ENCODE measurements around the gene ANKEF1. TPM values are rescaled to one million over a fixed set of nuclear protein-coding genes. Genes with fewer than 3 reads are reported as not detected.
A peak's percentile ranks its signal among the peaks of the same experiment; 100 is the strongest.

Gene ANKEF1
- 1 to 10 TPM; 1.2 to 6.0 (median 3.6) TPM for polyA plus RNA-seq (ENCODE audit: low read depth in 6 of 6)

DNA sequence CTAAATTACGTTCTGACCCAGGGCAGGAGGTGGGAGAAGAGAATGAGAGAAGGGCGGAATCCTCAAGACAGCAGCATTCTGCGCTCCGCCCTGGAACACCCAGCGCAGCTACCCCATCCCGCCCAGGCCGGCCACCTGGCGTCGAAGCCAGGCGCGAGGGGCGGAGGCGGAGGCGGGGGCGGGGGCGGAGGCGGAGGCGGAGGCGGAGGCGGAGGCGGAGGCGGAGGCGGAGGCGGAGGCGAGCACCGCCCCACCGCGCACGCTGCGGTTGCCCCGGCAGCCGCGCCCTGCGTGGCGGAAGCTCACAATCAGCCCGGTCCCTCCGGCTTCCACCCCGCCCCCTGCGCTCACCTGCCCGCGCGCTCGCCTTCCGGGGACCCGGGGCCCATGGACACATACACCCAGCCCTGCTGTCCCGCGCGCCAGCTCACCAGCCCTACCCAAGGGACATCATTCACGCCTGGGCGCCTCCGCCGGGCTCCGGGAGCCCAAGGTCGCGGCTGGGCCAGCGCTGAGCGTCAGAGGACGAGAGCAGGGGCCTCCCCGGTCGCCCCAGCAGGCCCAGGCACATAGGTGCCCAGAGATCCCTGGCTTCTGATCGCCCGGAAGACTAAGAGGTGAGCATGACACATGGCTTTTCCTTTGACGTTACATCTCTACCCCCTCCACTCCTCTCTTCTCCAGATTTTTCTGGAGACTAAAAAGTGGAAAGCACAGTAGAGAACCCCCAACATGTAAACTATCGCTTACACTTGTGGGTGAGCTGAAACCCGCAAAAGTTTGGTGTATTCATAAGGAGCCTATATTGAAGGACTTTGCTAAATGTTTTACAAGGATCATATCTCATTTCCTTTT, at the start of gene ANKEF1:
Gene ANKEF1 (plus strand): TSS at position 271 of the 855 bp plus-strand sequence. CDS start 3,315 bp downstream, outside the sequence.
- Mint-ChIP-seq H3K4me1 (peaks cover 4 to 16% (median 5%) of the 10 kb centered on the region in 3 donors), H3K4me3 (peak within 1 kb of the TSS; percentile 49 to 86 (median 82)), H3K27me3 (peaks cover 9 to 12% (median 10%) of the 10 kb centered on the region in 3 donors), H3K9me3 (peaks cover 0 to 3% (median 0%) of the 10 kb centered on the region in 7 donors), H3K27ac (peak within 1 kb of the TSS; percentile 22 to 86 (median 74)), H3K36me3 (no peaks in the 10 kb centered on the region)
- peak; percentile 96 to 97 for ATAC-seq (ENCODE audit: low read depth in 2 of 2)
- peak; percentile 80 for DNase-seq

DNA sequence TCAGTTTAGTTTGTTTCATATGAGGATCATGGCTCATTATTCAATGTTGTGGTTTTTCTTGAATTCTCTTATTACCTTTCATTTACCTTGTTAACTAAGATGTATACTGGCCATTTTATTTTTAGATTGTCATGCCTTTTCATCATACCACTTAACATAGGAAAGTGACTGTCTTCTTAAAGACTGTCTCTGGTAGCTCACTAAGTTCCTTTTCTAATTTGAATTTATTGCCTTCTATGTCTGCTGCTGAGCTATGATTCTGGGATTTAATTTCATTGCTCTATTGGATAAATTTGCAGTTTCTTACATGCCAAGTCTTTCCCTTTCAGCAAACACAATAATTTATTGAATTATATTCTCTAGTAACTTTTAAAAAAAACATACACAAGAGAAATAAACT, 49.5 kb upstream of the ANKEF1 start:
- Mint-ChIP-seq H3K4me1 (no peaks in the 10 kb centered on the region), H3K9me3 (peaks cover 0 to 4% (median 0%) of the 10 kb centered on the region in 7 donors)
- ATAC-seq (ENCODE audit: low read depth in 2 of 2) = no peak

DNA sequence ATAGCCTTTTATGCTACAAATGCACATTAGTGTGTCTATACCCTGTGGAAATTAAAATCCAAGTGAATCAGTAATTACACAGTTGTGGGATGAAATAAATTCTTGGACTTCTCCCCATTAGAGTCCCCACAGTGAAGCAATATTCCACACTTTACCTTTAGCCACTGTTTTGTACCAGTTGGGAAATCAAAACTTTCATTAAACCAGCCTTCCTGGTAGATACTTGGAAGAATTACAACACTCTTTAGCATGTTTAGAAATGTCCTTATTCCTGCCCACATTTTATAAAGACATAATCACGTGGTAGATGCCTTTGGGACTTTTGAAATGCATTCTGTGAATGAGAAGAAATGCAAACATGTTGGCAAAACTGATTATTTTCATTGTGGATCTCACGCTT, 49.0 kb upstream of the ANKEF1 start:
- no peaks in the 10 kb centered on the region for H3K4me1 Mint-ChIP-seq
- no peak for ATAC-seq (ENCODE audit: low read depth in 2 of 2)
- peaks cover 17 to 33% (median 21%) of the 10 kb centered on the region in 3 donors for H3K27me3 Mint-ChIP-seq
- DNase-seq = no peak
- H3K36me3 Mint-ChIP-seq = no peaks in the 10 kb centered on the region
- no peak overlapping the region for H3K27ac Mint-ChIP-seq
- H3K9me3 Mint-ChIP-seq = peaks cover 0 to 4% (median 0%) of the 10 kb centered on the region in 7 donors
- no peak overlapping the region for H3K4me3 Mint-ChIP-seq

More for the DNA sequence above, 49.5 kb upstream of the ANKEF1 start:
- no peak overlapping the region for H3K27ac Mint-ChIP-seq
- H3K27me3 Mint-ChIP-seq = peaks cover 17 to 33% (median 21%) of the 10 kb centered on the region in 3 donors
- H3K4me3 Mint-ChIP-seq = no peak overlapping the region
- H3K36me3 Mint-ChIP-seq = no peaks in the 10 kb centered on the region
- DNase-seq = no peak

DNA sequence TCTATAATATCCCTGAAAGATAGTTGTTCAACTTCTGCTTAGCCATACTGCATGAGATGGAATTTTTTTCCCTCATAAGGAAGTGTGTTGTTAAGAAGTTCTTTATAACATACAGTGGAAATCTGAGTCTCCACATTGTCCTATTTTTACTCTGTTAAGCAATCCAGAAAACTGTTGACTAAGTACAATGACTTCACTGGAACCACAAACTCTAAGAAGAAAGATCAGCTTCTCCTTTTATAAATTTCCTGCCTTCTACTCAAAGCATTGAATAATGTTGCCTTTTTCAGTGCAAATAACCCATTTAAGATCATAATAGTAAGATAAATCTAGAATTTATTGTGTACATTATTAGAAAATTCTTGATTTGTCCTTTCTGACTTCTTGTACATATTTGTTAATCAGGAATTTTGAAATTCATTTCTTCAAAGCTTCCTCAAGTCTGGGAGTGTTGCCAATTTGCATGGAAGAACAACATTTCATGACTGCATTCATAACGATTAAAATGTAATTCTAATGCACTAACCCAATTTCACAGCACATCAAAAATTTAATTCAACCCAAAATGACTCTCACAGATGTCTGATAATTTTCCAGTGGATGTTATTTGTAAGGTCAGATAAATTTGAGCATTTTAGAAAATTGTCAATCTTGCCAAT, 45.6 kb upstream of the ANKEF1 start:
- H3K9me3 Mint-ChIP-seq = peaks cover 0 to 6% (median 0%) of the 10 kb centered on the region in 7 donors

DNA sequence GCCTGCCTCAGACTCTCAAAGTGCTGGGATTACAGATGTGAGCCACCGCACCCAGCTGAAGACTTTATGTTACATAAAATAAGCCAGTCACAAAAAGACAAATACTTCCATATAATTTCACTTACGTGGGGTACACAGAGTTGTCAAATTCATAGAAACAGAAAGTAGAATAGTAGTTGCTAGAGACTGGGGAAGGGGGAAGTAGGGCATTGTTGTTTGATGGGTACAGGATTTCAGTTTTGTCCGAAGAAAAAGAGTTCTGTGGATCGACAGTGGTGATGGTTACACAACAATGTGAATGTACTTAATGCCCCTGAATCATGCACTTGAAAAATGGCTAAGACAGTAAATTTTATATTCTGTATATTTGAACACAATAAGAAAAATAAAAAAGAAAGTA, 41.6 kb upstream of the ANKEF1 start:
- H3K27ac Mint-ChIP-seq = no peak overlapping the region
- H3K9me3 Mint-ChIP-seq = peaks cover 0 to 15% (median 4%) of the 10 kb centered on the region in 7 donors
- H3K4me1 Mint-ChIP-seq = no peaks in the 10 kb centered on the region
- no peak overlapping the region for H3K4me3 Mint-ChIP-seq
- ATAC-seq (ENCODE audit: low read depth in 2 of 2) = no peak
- DNase-seq = no peak
- no peaks in the 10 kb centered on the region for H3K36me3 Mint-ChIP-seq
- peaks cover 10 to 19% (median 15%) of the 10 kb centered on the region in 3 donors for H3K27me3 Mint-ChIP-seq

More for the DNA sequence above, 45.6 kb upstream of the ANKEF1 start:
- H3K27ac Mint-ChIP-seq = no peak overlapping the region
- H3K27me3 Mint-ChIP-seq = peaks cover 17 to 33% (median 20%) of the 10 kb centered on the region in 3 donors
- H3K36me3 Mint-ChIP-seq = no peaks in the 10 kb centered on the region
- no peaks in the 10 kb centered on the region for H3K4me1 Mint-ChIP-seq
- no peak overlapping the region for H3K4me3 Mint-ChIP-seq
- ATAC-seq (ENCODE audit: low read depth in 2 of 2) = no peak
- DNase-seq = no peak

DNA sequence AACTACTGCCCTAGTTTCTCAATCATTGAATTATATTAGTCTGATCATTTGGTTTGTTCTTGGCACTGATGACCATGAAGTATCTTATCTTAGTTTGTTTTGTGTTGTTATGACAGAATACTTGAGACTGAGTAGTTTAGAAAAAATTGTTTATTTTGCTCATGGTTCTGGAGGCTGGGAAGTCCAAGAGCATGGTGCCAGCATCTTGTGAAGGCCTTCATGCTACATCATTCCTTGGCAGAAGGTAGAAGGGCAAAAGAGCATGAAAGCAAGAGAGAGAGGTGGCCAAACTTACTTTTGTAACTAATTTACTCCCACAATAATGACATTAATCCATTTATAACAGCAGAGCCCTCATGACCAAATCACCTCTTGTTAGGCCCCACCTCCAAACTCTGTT, 40.1 kb upstream of the ANKEF1 start:
- no peak for ATAC-seq (ENCODE audit: low read depth in 2 of 2)
- no peak overlapping the region for H3K4me3 Mint-ChIP-seq
- H3K27me3 Mint-ChIP-seq = peaks cover 3 to 8% (median 4%) of the 10 kb centered on the region in 3 donors
- H3K9me3 Mint-ChIP-seq = peaks cover 0 to 12% (median 4%) of the 10 kb centered on the region in 7 donors
- H3K4me1 Mint-ChIP-seq = peaks cover 0 to 4% (median 0%) of the 10 kb centered on the region in 3 donors
- no peaks in the 10 kb centered on the region for H3K36me3 Mint-ChIP-seq
- H3K27ac Mint-ChIP-seq = peak overlapping the region in 1 of 6 donors; percentile 36
- no peak for DNase-seq

DNA sequence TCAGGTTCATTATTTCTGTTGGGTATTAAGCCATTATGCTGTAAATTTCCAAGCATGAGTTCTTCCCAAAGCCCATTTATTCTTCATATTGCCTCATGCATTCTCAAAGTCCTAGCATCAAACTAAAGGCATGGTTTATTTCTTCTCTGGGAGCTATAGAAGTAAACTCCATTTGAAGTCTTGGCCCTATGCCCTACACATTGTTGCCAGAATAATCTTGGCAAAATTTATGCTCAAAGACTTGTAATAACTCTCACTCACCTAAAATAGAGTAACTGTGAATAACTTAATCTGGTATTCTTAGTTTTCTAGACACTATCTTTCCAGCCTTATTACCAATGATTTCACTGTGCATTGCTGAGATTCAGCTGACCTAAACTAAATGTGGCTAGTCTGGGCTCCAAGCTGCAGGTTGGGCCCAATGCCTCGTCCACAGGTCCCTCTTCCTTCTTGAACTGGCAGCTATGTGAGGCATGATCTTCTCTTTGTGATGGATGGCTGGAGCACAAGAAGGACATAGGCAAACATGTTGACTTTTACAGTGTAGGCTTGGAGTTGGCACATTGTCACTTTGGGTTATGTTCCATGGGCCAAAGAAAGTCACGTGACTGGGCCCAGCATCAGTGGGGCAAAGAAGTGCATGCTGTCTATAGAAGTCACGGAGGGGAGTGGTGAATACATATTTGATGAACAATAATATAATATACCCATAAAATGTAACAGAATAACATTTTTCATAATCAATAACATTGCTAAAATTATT, 39.1 kb upstream of the ANKEF1 start:
- peaks cover 0 to 8% (median 0%) of the 10 kb centered on the region in 3 donors for H3K27me3 Mint-ChIP-seq
- no peaks in the 10 kb centered on the region for H3K36me3 Mint-ChIP-seq
- H3K4me1 Mint-ChIP-seq = peaks cover 0 to 4% (median 0%) of the 10 kb centered on the region in 3 donors
- H3K27ac Mint-ChIP-seq = no peak overlapping the region
- no peak overlapping the region for H3K4me3 Mint-ChIP-seq
- no peak for ATAC-seq (ENCODE audit: low read depth in 2 of 2)
- peaks cover 0 to 12% (median 4%) of the 10 kb centered on the region in 7 donors for H3K9me3 Mint-ChIP-seq
- no peak for DNase-seq

DNA sequence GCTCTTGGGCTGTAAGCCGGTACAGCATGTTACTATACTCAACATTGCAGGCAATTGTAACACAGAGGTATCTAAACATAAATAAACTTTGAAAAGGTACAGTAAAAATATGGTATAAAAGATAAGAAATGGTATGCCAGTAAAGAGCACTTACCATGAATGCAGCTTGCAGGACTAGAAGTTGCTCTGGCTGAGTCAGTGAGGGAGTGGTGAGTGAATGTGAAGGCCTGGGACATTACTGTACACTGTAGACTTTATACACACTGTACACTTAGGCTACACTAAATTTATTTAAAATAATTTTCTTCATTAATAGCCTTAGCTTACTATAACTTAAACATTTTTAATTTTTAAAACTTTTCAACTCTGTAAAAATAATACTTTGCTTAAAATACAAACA, 37.8 kb upstream of the ANKEF1 start:
- H3K27ac Mint-ChIP-seq = no peak overlapping the region
- H3K9me3 Mint-ChIP-seq = peaks cover 0 to 12% (median 4%) of the 10 kb centered on the region in 7 donors
- H3K27me3 Mint-ChIP-seq = peaks cover 0 to 3% (median 0%) of the 10 kb centered on the region in 3 donors
- ATAC-seq (ENCODE audit: low read depth in 2 of 2) = no peak
- no peak for DNase-seq
- peaks cover 0 to 4% (median 0%) of the 10 kb centered on the region in 3 donors for H3K4me1 Mint-ChIP-seq
- H3K36me3 Mint-ChIP-seq = no peaks in the 10 kb centered on the region
- no peak overlapping the region for H3K4me3 Mint-ChIP-seq

DNA sequence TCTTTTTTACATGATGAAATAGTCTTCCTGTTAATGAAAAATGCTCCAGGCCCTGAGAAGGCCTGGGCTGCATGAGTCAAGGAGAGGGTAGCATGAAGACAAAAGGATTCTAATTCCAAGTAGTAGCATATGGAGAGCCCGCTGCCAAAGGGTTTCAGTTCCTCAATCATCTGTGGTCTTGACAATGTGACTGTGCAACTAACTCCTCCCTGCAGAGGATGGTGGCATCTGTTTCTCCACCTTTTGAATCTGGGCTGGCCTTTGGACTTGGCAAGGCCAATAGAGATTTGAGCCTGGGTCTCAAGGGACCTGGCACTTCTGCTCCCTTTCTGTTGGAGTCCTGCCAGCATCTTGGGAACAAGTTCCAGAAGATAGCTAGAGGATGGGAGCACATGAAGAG, 35.1 kb upstream of the ANKEF1 start:
- DNase-seq = peak; percentile 14
- Mint-ChIP-seq H3K4me1 (peaks cover 0 to 4% (median 0%) of the 10 kb centered on the region in 3 donors), H3K27me3 (peaks cover 0 to 3% (median 0%) of the 10 kb centered on the region in 3 donors)

DNA sequence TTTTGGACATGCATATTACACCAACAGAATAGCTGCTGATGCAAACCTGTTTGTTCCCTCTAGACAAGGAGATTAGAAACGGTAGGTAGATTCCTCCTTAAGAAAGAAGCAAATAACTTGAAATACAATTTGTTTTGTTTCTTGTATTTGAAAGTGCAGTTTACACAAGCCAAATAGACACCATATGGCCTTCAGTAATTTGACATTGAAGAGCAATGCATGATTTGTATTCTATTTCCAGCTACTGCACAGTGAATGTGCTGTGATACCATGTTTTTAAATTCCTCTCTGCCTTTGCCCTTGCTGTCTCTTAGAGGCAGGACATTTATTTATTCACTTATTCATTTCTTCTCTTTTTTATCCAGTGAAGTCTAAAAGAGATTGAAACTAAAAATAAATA, 31.9 kb upstream of the ANKEF1 start:
- Mint-ChIP-seq H3K27me3 (peaks cover 8 to 11% (median 11%) of the 10 kb centered on the region in 3 donors), H3K27ac (no peak overlapping the region), H3K9me3 (no peaks in the 10 kb centered on the region), H3K4me3 (no peak overlapping the region), H3K36me3 (no peaks in the 10 kb centered on the region), H3K4me1 (peaks cover 0 to 4% (median 0%) of the 10 kb centered on the region in 3 donors)
- DNase-seq (no peak), ATAC-seq (ENCODE audit: low read depth in 2 of 2) (no peak)

More for the DNA sequence above, 35.1 kb upstream of the ANKEF1 start:
- ATAC-seq (ENCODE audit: low read depth in 2 of 2) = peak; percentile 58 to 62
- Mint-ChIP-seq H3K36me3 (no peaks in the 10 kb centered on the region), H3K4me3 (no peak overlapping the region), H3K27ac (no peak overlapping the region), H3K9me3 (peaks cover 0 to 7% (median 2%) of the 10 kb centered on the region in 7 donors)

DNA sequence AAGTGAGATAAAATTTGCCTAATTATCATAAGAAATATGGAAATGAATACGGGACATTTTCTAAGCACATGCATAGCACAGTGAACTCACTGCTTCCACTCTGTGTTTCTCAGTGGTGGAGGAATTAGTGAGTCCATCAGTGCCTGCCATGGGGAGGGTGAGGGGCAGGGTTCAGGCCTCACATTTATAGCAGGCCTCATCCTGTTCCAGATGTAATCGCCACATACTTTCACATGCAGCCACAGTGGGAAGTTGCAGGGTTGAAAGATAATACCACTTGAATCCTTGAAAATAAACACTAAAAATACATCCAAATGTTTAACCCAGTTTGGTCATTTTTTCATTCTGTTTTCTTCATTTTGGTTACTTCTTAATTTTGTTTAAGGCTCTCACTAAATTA, 29.9 kb upstream of the ANKEF1 start:
- ATAC-seq (ENCODE audit: low read depth in 2 of 2) (no peak), DNase-seq (no peak)
- H3K9me3 Mint-ChIP-seq = peaks cover 0 to 2% (median 0%) of the 10 kb centered on the region in 7 donors
- H3K4me3 Mint-ChIP-seq = no peak overlapping the region
- H3K4me1 Mint-ChIP-seq = no peaks in the 10 kb centered on the region
- H3K27me3 Mint-ChIP-seq = peaks cover 13 to 21% (median 15%) of the 10 kb centered on the region in 3 donors
- H3K27ac Mint-ChIP-seq = no peak overlapping the region
- H3K36me3 Mint-ChIP-seq = no peaks in the 10 kb centered on the region

DNA sequence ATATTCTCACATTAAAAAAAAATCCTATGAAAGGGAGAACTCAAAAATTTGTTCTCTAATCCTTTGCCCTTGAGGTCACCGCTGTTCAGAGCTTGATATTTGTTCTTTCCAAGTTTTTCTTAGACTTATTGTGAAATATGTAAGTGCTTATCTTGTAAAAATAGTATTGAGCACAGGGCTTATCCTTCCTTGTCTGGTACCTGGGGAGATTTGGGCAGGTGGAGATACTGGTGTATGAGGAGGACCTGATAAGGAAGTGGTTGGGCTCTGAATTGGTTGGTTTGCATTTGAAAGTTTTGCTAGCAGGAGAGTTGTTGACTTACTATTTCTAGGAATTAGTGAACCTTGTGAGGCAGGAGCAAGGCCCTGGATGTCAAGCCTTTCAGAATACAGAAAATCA, 28.9 kb upstream of the ANKEF1 start:
- peaks cover 16 to 26% (median 21%) of the 10 kb centered on the region in 3 donors for H3K27me3 Mint-ChIP-seq
- no peak for DNase-seq

More for the DNA sequence above, 28.9 kb upstream of the ANKEF1 start:
- no peak for ATAC-seq (ENCODE audit: low read depth in 2 of 2)
- H3K36me3 Mint-ChIP-seq = no peaks in the 10 kb centered on the region
- no peak overlapping the region for H3K27ac Mint-ChIP-seq
- H3K4me1 Mint-ChIP-seq = no peaks in the 10 kb centered on the region
- H3K4me3 Mint-ChIP-seq = no peak overlapping the region
- H3K9me3 Mint-ChIP-seq = peaks cover 0 to 2% (median 0%) of the 10 kb centered on the region in 7 donors
